ENCODE results near the gene ZBTB45.
"Not testable (repeated sequence)": the region's sequence is repeated elsewhere in the genome, so short reads cannot be mapped to it uniquely, and the experiment has no call there.

Gene ZBTB45

GRCh38 chr19:58554494-58555368 lies 35.1 kb upstream of the ZBTB45 start, which contains the start of gene CHMP2A:
Gene CHMP2A (minus strand): TSS chr19:58555105. CDS start chr19:58554212, 893 bp downstream.
- DNase-seq, result peak; percentile 99

- no peak for DNase-seq
Observed at GRCh38 chr19:58553799-58554493, 34.3 kb upstream of the ZBTB45 start.

GRCh38 chr19:58552655-58553054 lies 33.0 kb upstream of the ZBTB45 start:
- no peak for DNase-seq

GRCh38 chr19:58551577-58552471 lies 32.2 kb upstream of the ZBTB45 start:
- DNase-seq, result no peak

GRCh38 chr19:58551123-58551497 lies 31.5 kb upstream of the ZBTB45 start:
- DNase-seq, result no peak

GRCh38 chr19:58550362-58551122 lies 30.9 kb upstream of the ZBTB45 start:
- DNase-seq, result no peak

- DNase-seq, result no peak
Observed at GRCh38 chr19:58549664-58550361, 30.2 kb upstream of the ZBTB45 start.

GRCh38 chr19:58548859-58549663 lies 29.5 kb upstream of the ZBTB45 start:
- DNase-seq, result no peak

GRCh38 chr19:58547323-58548312 lies 28.0 kb upstream of the ZBTB45 start:
- no peak for DNase-seq

- DNase-seq, result no peak
Observed at GRCh38 chr19:58546019-58546530, 26.5 kb upstream of the ZBTB45 start.

- DNase-seq, result no peak
Observed at GRCh38 chr19:58545286-58546018, 25.8 kb upstream of the ZBTB45 start.

- no peak for DNase-seq
Observed at GRCh38 chr19:58544591-58545285, 25.1 kb upstream of the ZBTB45 start.

GRCh38 chr19:58543826-58544590 lies 24.4 kb upstream of the ZBTB45 start, which contains the start of gene TRIM28:
Gene TRIM28 (plus strand): TSS chr19:58544064. CDS start chr19:58544758, 694 bp downstream.
- DNase-seq, result peak; percentile 100

GRCh38 chr19:58542641-58543372 lies 23.2 kb upstream of the ZBTB45 start:
- DNase-seq, result not testable (repeated sequence)

GRCh38 chr19:58539169-58539559 lies 19.6 kb upstream of the ZBTB45 start:
- not testable (repeated sequence) for DNase-seq

Data from femur (tissue), 1 donor.